ENCODE measurements around the gene MUCL3.

GRCh38 chr6:30928677-30929076 is 12.1 kb upstream of the MUCL3 start:
- TF ChIP-seq POLR2AphosphoS5 (IDR thresholded peaks at IDR 0.05; ENCODE audit: borderline replicate concordance, low read depth, low read length) (no peak), EZH2 (IDR thresholded peaks at IDR 0.05) (no peak)

Measured in SK-N-MC (cell line).